ENCODE data around the gene TNFAIP2.
A peak's percentile ranks its signal among the peaks of the same experiment; 100 is the strongest.
"Not testable (repeated sequence)": the region's sequence is repeated elsewhere in the genome, so short reads cannot be mapped to it uniquely, and the experiment has no call there.

TNFAIP2 gene

DNA sequence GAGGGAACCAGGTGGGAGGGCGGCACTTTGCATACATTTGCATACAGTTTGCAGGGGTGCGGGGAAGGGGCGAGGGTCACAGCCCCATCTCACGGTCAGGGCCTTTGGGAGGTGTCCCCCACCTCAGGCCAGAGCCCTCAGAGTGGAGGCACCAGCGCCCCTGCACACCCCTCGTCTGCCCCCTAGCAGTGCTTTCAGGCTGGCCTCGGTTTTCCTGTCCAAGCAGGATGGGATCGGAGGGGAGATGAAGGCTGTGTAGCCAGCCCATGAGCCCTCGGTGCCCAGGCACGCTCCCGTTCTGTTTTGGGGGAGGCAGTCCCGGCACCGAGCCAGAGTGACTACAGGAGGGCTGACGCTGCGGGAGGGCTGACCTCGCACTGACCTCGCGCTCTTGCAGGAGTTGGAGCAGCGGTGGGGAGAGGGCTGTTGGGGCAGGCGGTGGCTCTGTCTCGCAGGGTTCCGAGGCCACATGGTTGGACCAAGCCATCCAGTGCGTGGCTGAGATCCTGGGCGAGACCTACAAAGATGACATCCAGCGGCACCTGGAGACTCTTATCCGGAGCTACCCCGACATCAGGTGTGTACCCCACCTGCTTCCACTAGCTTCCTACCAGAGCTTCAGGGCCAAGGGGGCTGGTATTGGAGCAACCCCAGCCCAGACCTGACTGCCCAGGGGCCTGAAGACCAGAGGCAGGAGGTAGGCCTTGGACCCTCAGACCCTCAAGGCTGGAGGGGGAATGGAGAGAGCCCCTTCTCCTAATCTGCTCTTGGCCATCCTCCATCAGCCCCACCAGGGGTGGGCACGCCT lies 15.1 kb upstream of the TNFAIP2 start:
- no peak for DNase-seq

- DNase-seq, result peak in 1 of 2 donors; percentile 34
Observed at GRCh38 chr14:103108749-103109207, 14.5 kb upstream of the TNFAIP2 start.

- no peak for DNase-seq
Observed at GRCh38 chr14:103109535-103110441, 13.5 kb upstream of the TNFAIP2 start.

GRCh38 chr14:103110681-103111231 lies 12.5 kb upstream of the TNFAIP2 start:
- no peak for DNase-seq

DNA sequence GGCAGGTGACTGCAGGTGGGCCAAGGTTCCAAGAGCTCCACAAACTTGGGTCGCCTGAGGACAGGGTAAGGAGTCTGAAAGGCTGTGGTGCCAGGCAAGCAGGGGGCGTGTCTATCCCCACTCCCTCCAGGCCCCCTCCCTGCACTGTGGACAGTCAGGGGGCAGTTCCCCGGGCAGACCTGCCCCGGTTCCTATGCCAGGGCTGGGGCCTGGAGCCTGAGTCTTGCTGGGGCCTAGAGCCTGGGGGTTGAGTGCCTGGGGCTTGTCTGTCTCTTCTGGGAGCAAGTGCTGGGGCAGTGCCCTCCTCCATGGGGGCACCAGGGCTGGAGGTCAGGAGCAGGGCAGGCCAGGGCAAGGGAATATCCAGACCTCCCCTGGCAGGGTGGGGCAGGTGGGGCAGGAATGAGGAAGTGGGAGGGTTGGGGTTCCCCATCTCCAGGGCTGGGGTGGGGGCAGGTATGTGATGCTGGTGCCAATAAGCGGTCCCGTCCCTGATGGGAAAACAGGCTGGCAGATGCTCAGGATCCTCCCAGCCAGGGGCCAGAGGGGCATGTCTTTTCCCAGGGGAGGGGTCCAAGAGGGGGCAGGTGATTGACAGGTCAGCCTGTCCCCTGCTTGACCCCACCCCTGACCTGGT lies 11.9 kb upstream of the TNFAIP2 start:
- DNase-seq, result no peak

DNA sequence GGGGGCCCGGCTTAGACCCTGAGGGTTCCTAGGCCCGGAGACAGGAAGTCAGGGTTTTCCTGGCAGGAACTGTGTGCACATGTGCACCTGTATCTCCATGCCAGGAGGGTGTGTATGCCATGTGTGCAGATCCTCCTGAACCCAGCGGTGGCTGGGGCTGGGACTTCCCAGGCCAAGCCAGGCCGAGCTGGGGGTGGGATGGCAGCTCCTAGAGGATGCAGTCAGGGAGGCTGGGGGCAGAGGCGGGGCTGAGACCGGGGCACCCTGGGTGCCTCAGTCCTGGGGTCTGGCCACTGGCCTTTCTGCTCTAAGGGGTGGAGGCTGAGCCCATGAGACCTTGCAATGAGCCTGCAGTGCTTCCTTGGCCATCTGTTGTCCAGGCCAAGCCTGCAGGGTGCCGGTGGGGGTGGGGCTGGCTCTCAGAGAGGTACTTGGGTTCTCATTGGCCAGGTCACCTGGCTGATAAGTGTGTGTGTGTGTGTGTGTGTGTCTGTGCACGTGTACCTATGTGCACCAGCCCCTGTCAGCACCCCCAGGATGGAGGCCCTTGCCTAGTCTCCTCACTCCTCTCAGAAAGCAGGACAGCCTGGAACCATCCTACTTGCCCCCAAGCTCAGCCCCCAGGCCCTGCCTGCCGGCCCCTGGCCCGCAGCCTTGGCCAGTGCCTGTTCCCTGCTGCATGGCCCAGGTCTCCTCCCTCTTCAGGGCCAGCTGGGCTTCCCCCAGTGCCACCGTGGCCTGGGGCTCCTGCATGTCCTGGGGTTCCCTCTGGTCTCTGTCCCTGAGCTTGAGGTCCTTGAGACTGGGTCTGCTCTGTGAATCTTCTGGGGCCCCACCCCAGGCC lies 10.6 kb upstream of the TNFAIP2 start:
- no peak for DNase-seq

DNA sequence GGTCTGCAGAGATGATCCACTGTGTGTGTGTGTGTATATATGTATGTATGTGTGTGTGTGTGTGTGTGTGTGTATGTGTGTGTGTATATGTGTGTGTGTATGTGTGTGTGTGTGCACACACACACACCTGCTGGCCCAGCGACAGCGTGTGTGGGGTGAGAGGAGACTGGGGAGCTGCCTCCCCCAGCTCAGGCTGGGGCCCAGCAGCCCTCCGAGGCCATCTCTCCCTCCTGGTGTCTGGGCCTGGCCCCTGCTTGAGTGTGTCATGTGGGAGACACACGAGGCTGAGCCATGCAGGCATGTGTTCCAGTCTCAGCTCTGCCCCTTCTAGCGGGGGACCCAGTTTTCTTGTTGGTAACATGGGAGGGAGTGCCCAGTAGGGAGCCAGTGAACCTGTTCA lies 10.0 kb upstream of the TNFAIP2 start:
- DNase-seq, result no peak

GRCh38 chr14:103113774-103114173 lies 9.5 kb upstream of the TNFAIP2 start:
- DNase-seq, result no peak

GRCh38 chr14:103115086-103115679 lies 8.1 kb upstream of the TNFAIP2 start:
- DNase-seq, result peak; percentile 24 to 50

GRCh38 chr14:103115845-103116572 lies 7.3 kb upstream of the TNFAIP2 start:
- no peak for DNase-seq

DNA sequence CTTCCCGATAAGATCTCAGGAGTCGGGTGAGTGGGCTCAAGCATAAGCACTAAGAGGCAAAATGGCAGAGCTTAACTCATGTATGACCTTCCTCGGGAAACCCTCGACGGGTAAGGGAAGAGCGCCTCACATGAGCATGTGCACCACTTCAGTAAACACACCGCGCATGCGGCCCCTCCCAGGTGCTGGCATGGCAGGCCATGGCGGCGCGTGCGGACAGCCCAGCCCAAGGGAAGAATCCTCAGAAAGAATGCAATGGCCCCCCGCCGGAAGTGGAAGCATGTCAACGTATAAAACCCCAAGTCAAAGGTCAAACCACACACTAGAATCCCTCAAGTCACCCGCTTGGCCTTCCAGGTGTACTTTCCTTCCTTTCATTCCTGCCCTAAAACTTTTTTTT lies 6.6 kb upstream of the TNFAIP2 start:
- no peak for DNase-seq

DNA sequence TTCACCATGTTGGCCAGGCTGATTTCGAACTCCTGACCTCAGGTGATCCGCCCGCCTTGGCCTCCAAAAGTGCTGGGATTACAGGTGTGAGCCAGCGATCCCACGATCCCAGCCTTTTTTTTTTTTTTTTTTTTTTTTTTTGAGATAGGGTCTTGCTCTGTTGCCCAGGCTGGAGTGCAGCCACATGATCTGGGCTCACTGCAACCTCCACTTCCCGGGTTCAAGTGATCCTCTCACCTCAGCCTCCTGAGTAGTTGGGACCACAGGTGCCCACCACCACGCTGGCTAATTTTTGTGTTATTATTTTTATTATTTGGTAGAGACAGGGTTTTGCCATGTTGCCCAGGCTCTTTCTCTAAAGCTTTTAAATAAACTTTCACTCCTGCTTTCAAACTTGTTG lies 5.8 kb upstream of the TNFAIP2 start:
- DNase-seq, result not testable (repeated sequence)

GRCh38 chr14:103118018-103118662 lies 5.1 kb upstream of the TNFAIP2 start:
- peak; percentile 71 to 86 for DNase-seq

- DNase-seq, result peak; percentile 98 to 99
Observed at GRCh38 chr14:103118663-103119404, 4.4 kb upstream of the TNFAIP2 start.

DNA sequence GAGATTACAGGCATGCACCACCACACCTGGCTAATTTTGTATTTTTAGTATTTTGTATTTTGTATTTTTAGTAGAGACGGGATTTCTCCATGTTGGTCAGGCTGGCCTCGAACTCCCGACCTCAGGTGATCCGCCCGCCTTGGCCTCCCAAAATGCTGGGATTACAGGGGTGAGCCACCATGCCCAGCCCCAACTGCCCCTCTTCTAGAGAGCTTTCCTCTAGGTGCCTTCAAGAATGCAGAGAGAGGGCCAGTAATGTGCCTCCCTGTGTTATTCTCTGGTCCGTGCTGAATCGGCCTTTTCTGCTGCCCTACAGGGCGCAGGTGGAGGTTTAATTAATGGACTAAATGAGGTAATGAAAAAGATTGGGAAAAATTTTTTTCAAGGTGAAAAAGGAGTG lies 3.7 kb upstream of the TNFAIP2 start:
- DNase-seq, result not testable (repeated sequence)

GRCh38 chr14:103121121-103121845 lies 2.0 kb upstream of the TNFAIP2 start:
- peak; percentile 82 to 86 for DNase-seq

DNA sequence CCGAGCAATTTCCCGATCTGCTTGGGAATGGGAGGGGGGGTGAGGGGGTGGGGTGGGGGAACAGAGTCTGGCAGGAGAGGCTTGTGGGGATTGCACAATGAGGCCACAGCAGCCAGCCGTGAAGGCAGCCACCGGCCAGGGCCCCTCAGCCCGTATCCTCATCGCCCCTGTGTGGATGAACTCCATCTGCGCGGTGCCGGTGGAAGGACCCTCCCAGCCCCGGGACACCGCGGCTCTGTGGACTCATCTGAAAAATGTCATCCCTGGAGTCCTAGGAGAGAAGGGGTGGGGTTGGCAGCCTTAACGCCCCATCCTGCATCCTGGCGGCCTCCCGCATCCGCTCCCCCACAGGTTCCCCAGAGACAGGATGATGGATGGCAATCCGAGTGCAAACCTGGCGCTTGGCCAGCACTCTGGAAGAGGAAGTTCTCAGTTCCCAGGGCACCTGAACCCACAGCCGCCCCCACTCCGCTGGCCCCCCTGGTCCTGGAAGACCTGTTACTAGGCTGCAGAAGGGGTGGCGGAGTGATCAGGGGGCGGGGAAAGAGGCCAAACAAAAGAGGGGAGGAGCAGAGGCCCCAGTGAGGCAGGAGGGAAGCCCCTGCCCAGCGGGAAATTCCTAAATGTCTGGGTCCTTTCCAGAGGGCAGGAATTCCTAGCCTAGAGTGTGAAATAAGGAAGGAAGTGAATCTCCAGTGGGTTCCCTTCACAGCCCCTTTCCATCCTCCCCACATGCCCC lies 1.2 kb upstream of the TNFAIP2 start:
- peak; percentile 58 to 75 for DNase-seq

DNA sequence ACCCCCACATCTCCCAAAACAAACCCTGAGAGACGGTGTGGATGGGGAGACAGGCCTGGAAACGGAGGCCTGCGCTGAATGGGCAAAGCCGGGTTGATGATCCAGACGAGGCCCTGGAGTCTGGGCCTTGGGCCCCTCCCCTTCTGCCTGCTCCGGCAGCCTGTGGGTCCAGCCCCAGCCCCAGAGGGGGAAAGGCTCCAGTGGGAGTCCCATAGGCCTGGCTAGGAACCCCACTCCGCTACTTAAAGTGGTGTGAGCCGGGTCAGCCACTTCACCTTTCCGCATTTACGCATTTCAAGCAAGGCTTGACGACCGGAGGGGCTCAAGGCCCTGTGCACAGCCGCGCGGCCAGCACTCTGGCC lies 695 bp upstream of the TNFAIP2 start:
- DNase-seq, result peak; percentile 13 to 33
